ENCODE results near the gene SRSF6. TPM values are rescaled to one million over a fixed set of nuclear protein-coding genes. Genes with fewer than 3 reads are reported as not detected.

Gene SRSF6
- total RNA-seq, 1 donor, result 70.8 TPM

- no peak overlapping the region for H3K4me3 ChIP-seq (ENCODE audit: low read depth, low read length)
- TF ChIP-seq, protein P1, sequence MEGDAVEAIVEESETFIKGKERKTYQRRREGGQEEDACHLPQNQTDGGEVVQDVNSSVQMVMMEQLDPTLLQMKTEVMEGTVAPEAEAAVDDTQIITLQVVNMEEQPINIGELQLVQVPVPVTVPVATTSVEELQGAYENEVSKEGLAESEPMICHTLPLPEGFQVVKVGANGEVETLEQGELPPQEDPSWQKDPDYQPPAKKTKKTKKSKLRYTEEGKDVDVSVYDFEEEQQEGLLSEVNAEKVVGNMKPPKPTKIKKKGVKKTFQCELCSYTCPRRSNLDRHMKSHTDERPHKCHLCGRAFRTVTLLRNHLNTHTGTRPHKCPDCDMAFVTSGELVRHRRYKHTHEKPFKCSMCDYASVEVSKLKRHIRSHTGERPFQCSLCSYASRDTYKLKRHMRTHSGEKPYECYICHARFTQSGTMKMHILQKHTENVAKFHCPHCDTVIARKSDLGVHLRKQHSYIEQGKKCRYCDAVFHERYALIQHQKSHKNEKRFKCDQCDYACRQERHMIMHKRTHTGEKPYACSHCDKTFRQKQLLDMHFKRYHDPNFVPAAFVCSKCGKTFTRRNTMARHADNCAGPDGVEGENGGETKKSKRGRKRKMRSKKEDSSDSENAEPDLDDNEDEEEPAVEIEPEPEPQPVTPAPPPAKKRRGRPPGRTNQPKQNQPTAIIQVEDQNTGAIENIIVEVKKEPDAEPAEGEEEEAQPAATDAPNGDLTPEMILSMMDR (IDR thresholded peaks at IDR 0.05; ENCODE audit: insufficient read depth, low read length), result no peak
- DNase-seq (ENCODE audit: low read depth), result no peak
These were observed 7.9 kb downstream of the SRSF6 start for GRCh38 chr20:43465625-43465943.

DNA sequence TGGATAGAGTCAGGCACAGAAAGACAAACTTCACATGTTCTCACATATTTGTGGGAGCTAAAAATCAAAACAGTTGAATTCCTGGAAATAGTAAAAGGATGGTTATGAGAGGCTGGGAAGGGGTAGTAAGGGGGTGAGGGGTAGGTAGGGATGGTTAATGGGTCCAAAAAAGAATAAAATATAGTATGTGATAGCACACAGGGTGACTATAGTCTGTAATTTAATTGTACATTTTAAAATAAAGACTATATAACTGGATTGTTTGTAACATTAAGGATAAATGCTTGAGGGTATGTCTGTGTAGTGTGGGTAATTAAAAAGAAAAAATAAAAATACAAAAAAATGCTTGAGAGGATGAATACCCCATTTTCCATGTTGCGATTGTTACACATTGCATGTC, 9.9 kb downstream of the SRSF6 start:
- no peak for DNase-seq (ENCODE audit: low read depth)
- TF ChIP-seq, protein P1 (IDR thresholded peaks at IDR 0.05; ENCODE audit: insufficient read depth, low read length), result no peak
- no peak overlapping the region for H3K4me3 ChIP-seq (ENCODE audit: low read depth, low read length)

- H3K4me3 ChIP-seq (ENCODE audit: low read depth, low read length), result no peak overlapping the region
- TF ChIP-seq, protein P1 (IDR thresholded peaks at IDR 0.05; ENCODE audit: insufficient read depth, low read length), result no peak
- no peak for DNase-seq (ENCODE audit: low read depth)
These were observed 15.1 kb downstream of the SRSF6 start for GRCh38 chr20:43472671-43473380.

DNA sequence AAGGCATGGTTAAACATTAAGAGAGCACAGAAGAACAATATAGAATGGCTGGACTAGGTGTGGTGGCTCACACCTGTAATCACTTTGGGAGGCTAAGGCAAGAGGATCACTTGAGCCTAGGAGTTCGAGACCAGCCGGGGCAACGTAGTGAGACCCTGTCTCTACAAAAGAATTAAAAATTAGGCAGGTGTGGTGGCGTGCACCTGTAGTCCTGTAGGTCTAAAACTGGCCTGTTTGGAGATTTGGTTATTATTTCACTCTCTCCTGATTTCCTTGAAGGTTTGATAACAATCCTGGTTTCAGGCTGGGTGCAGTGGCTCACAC, 15.6 kb downstream of the SRSF6 start:
- no peak for DNase-seq (ENCODE audit: low read depth)
- TF ChIP-seq, protein P1 (IDR thresholded peaks at IDR 0.05; ENCODE audit: insufficient read depth, low read length), result no peak
- no peak overlapping the region for H3K4me3 ChIP-seq (ENCODE audit: low read depth, low read length)

DNA sequence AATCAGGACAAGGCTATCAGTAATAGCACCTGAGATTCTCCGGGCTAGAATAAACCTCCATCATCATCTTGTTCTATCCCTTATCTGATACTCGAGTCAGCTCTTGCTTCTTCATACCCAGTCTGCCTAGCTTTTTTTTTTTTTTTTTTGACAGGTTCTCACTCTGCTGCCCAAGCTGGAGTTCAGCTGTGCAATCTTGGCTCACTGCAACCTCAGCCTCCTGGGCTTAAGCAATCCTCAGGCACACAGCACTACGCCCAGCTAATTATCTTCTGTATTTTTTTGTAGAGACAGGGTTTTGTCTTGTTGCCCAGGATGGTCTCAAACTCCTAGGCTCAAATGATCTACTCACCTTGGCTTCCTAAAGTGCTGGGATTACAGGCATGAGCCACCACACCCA, 19.5 kb downstream of the SRSF6 start:
- no peak overlapping the region for H3K4me3 ChIP-seq (ENCODE audit: low read depth, low read length)
- TF ChIP-seq, protein P1 (IDR thresholded peaks at IDR 0.05; ENCODE audit: insufficient read depth, low read length), result no peak
- no peak for DNase-seq (ENCODE audit: low read depth)

DNA sequence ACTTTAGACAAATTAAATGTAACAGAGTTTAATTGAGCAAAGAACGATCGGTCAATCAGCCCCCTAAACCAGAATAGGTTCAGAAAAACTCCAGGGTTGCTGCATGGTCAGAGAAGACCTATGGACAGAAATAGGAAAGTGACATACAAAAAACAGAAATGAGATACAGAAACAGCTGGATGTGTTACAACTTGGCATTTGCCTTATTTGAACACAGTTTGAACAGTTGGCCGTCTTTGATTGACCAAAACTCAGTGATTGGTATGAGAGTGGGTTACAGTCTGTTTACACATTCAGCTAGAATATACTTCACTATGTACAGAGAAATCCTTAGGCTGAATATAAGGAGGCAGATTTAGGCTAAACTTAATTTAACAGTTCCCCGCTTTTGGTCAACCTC, 19.9 kb downstream of the SRSF6 start:
- TF ChIP-seq, protein P1 (IDR thresholded peaks at IDR 0.05; ENCODE audit: insufficient read depth, low read length), result no peak
- DNase-seq (ENCODE audit: low read depth), result no peak
- H3K4me3 ChIP-seq (ENCODE audit: low read depth, low read length), result no peak overlapping the region

- no peak overlapping the region for H3K4me3 ChIP-seq (ENCODE audit: low read depth, low read length)
- DNase-seq (ENCODE audit: low read depth), result no peak
- TF ChIP-seq, protein P1 (IDR thresholded peaks at IDR 0.05; ENCODE audit: insufficient read depth, low read length), result no peak
These were observed 32.3 kb downstream of the SRSF6 start for GRCh38 chr20:43490038-43490437.
